IMR-90 (cell line): ENCODE results near the gene KCNQ2. TPM values are rescaled to one million over a fixed set of nuclear protein-coding genes. Genes with fewer than 3 reads are reported as not detected.
A peak's percentile ranks its signal among the peaks of the same experiment; 100 is the strongest.

Source experiments
- ATAC-seq: fragments of 200-7000 bp; cut with Tn5 transposase; 2 replicates; pipeline ENCODE4 v1.9.1; 2020; ENCODE audit warnings: low read depth, mild to moderate bottlenecking, moderate library complexity
- BruUV-seq: library from RNA; stranded (reverse); fragments of 400-500 nt; replicated peaks from 2 replicates; lab custom pipeline; 2021; lab: Mats Ljungman, UMichigan
- CTCF ChIA-PET: fragments of 300-600 bp; formaldehyde crosslinking; extraction: SDS; loops from one replicate; lab custom pipeline; 2021; ENCODE audit warnings: antibody characterized with exemption; lab: Yijun Ruan, JAX
- POLR2A ChIA-PET: fragments of 300-600 bp; sonication (Branson Sonifier 250); formaldehyde crosslinking; loops from one replicate; lab custom pipeline; 2022; ENCODE audit warnings: antibody characterized with exemption; ENCODE audit not compliant: unreplicated experiment; lab: Charles Lee
- DNase-seq: peaks from one replicate; pipeline ENCODE4 v3.0.0; 2013
- H2AFZ ChIP-seq: replicated peaks from 2 replicates; pipeline ENCODE3; 2013; ENCODE audit warnings: low read length, mild to moderate bottlenecking; ENCODE audit not compliant: poor library complexity
- H2AK5ac ChIP-seq: 2 replicates; pipeline ENCODE4 v1.6.1; 2013; ENCODE audit warnings: low read depth, low read length, inconsistent platforms
- H2AK9ac ChIP-seq: replicated peaks from 2 replicates; pipeline ENCODE3; 2013; ENCODE audit warnings: mild to moderate bottlenecking, low read depth, low read length, moderate library complexity; ENCODE audit not compliant: poor library complexity
- H2BK120ac ChIP-seq: 2 replicates; pipeline ENCODE4 v1.6.1; 2013; ENCODE audit warnings: low read depth, low read length, inconsistent platforms
- H2BK15ac ChIP-seq: 3 replicates; pipeline ENCODE4 v1.6.1; 2013; ENCODE audit warnings: low read depth, low read length, inconsistent platforms
- H2BK20ac ChIP-seq: 2 replicates; pipeline ENCODE4 v1.6.1; 2013; ENCODE audit warnings: low read depth, mild to moderate bottlenecking, inconsistent platforms, low read length, moderate library complexity
- H2BK5ac ChIP-seq: 2 replicates; pipeline ENCODE4 v1.6.1; 2013; ENCODE audit warnings: mild to moderate bottlenecking, low read depth, low read length, inconsistent platforms; ENCODE audit not compliant: poor library complexity, severe bottlenecking
- H3K14ac ChIP-seq: replicated peaks from 2 replicates; pipeline ENCODE4 v1.6.1; 2013; ENCODE audit warnings: low read depth, low read length, inconsistent platforms
- H3K18ac ChIP-seq: 2 replicates; pipeline ENCODE4 v1.6.1; 2013; ENCODE audit warnings: low read depth, low read length, control low read depth
- H3K23ac ChIP-seq: 2 replicates; pipeline ENCODE4 v1.6.1; 2013; ENCODE audit warnings: low read depth, low read length, inconsistent platforms
- H3K27ac ChIP-seq: 2 replicates; pipeline ENCODE4 v1.5.1; 2013; ENCODE audit warnings: mild to moderate bottlenecking, control low read depth, low read length; ENCODE audit not compliant: insufficient read depth
- H3K27me3 ChIP-seq: 2 replicates; pipeline ENCODE4 v1.6.1; 2013; ENCODE audit warnings: low read length; ENCODE audit not compliant: control insufficient read depth, insufficient read depth
- H3K36me3 ChIP-seq: 2 replicates; pipeline ENCODE4 v1.6.1; 2013; ENCODE audit warnings: low read length, mixed read lengths; ENCODE audit not compliant: control insufficient read depth, insufficient read depth
- H3K4ac ChIP-seq: 2 replicates; pipeline ENCODE4 v1.6.1; 2013; ENCODE audit warnings: low read depth, low read length, inconsistent platforms
- H3K4me1 ChIP-seq: 2 replicates; pipeline ENCODE4 v1.6.1; 2013; ENCODE audit warnings: low read length, mixed read lengths; ENCODE audit not compliant: control insufficient read depth, insufficient read depth
- H3K4me2 ChIP-seq: 2 replicates; pipeline ENCODE4 v1.6.1; 2013; ENCODE audit warnings: low read depth, mild to moderate bottlenecking, control low read depth, low read length, moderate library complexity
- H3K4me3 ChIP-seq: 2 replicates; pipeline ENCODE4 v1.5.1; 2013; ENCODE audit warnings: low read depth, mild to moderate bottlenecking, control low read depth, low read length, moderate library complexity; ENCODE audit not compliant: insufficient read depth
- H3K56ac ChIP-seq: 2 replicates; pipeline ENCODE4 v1.6.1; 2013; ENCODE audit warnings: low read length, inconsistent platforms; ENCODE audit not compliant: insufficient read depth; ENCODE audit errors: extremely low read depth
- H3K79me1 ChIP-seq, 2 experiments: 2 replicates each; pipeline ENCODE4 v1.6.1; 2013; ENCODE audit warnings: low read length in 2 of 2, inconsistent platforms in 1 of 2, low read depth in 1 of 2
- H3K9ac ChIP-seq: 2 replicates; pipeline ENCODE4 v1.6.1; 2013; ENCODE audit warnings: low read depth, low read length, control low read depth
- H3K9me1 ChIP-seq: 2 replicates; pipeline ENCODE4 v1.6.1; 2013; ENCODE audit warnings: low read length, inconsistent platforms; ENCODE audit not compliant: insufficient read depth
- H3K9me3 ChIP-seq: 2 replicates; pipeline ENCODE4 v1.6.1; 2013; ENCODE audit warnings: low read length; ENCODE audit not compliant: control insufficient read depth, insufficient read depth
- H4K20me1 ChIP-seq: 2 replicates; pipeline ENCODE4 v1.6.1; 2013; ENCODE audit warnings: low read length, inconsistent platforms; ENCODE audit not compliant: insufficient read depth
- H4K5ac ChIP-seq: 2 replicates; pipeline ENCODE4 v1.6.1; 2013; ENCODE audit warnings: mild to moderate bottlenecking, low read depth, low read length, control low read depth
- H4K8ac ChIP-seq, 2 experiments: 2 replicates each; pipeline ENCODE4 v1.6.1; 2013; ENCODE audit warnings: low read depth in 2 of 2, low read length in 2 of 2, control low read depth in 1 of 2, inconsistent platforms in 1 of 2
- H4K91ac ChIP-seq: 2 replicates; pipeline ENCODE4 v1.6.1; 2013; ENCODE audit warnings: low read depth, low read length, inconsistent platforms; ENCODE audit not compliant: insufficient read depth
- BHLHE40 ChIP-seq: fragments of 150-350 bp; IDR thresholded peaks from 2 replicates; pipeline ENCODE4 v1.6.1; 2016; ENCODE audit warnings: mild to moderate bottlenecking, low read depth, low read length
- CEBPB ChIP-seq: IDR thresholded peaks from 2 replicates; pipeline ENCODE4 v1.6.1; 2012; ENCODE audit warnings: low read depth, low read length, improper control_type of control experiment
- CHD1 ChIP-seq: IDR thresholded peaks from 2 replicates; pipeline ENCODE4 v1.6.1; 2012; ENCODE audit warnings: low read depth, low read length, improper control_type of control experiment
- CTCF ChIP-seq: conservative IDR thresholded peaks from 2 replicates; pipeline ENCODE4 v1.5.1; 2012; ENCODE audit warnings: mild to moderate bottlenecking, low read depth, low read length, improper control_type of control experiment
- FOS ChIP-seq: fragments of 150-350 bp; IDR thresholded peaks from 2 replicates; pipeline ENCODE4 v1.6.1; 2016; ENCODE audit warnings: low read depth, low read length
- MAFK ChIP-seq: IDR thresholded peaks from 2 replicates; pipeline ENCODE4 v1.6.1; 2012; ENCODE audit warnings: low read depth, low read length, improper control_type of control experiment
- MAZ ChIP-seq: IDR thresholded peaks from 2 replicates; pipeline ENCODE4 v1.6.1; 2012; ENCODE audit warnings: low read depth, mild to moderate bottlenecking, low read length, improper control_type of control experiment, moderate library complexity, borderline replicate concordance
- MXI1 ChIP-seq: IDR thresholded peaks from 2 replicates; pipeline ENCODE4 v1.6.1; 2012; ENCODE audit warnings: low read depth, mild to moderate bottlenecking, low read length, moderate library complexity, borderline replicate concordance
- NFE2L2 ChIP-seq: fragments of 150-350 bp; IDR thresholded peaks from 2 replicates; pipeline ENCODE4 v1.6.1; 2016; ENCODE audit warnings: low read depth, mild to moderate bottlenecking, low read length
- POLR2A ChIP-seq: IDR thresholded peaks from 2 replicates; pipeline ENCODE4 v1.6.1; 2012; ENCODE audit warnings: mild to moderate bottlenecking, low read depth, low read length
- RAD21 ChIP-seq: IDR thresholded peaks from 2 replicates; pipeline ENCODE4 v1.6.1; 2012; ENCODE audit warnings: low read length, improper control_type of control experiment
- RCOR1 ChIP-seq: IDR thresholded peaks from 2 replicates; pipeline ENCODE4 v1.6.1; 2012; ENCODE audit warnings: mild to moderate bottlenecking, low read length, improper control_type of control experiment; ENCODE audit not compliant: insufficient replicate concordance
- SMC3 ChIP-seq: fragments of 150-350 bp; IDR thresholded peaks from 2 replicates; pipeline ENCODE4 v1.6.1; 2016; ENCODE audit warnings: low read depth, mild to moderate bottlenecking, antibody characterized with exemption, low read length, moderate library complexity
- WGBS, 2 experiments: methylation state at CpG; one replicate each; pipeline versions ENCODE4 v1.1.5 to v1.1.7; 2013; ENCODE audit warnings: missing lambda C conversion rate in 2 of 2; ENCODE audit not compliant: insufficient read length in 1 of 2; ENCODE audit errors: extremely low coverage in 2 of 2; 5-methylcytosine and 5-hydroxymethylcytosine counted together
- dilution Hi-C: fragments of 300-500 bp; cut with HindIII; formaldehyde crosslinking; loops from one replicate; pipeline ENCODE4 v1.14.3; 2018; ENCODE audit warnings: low sequenced_read_pairs; ENCODE audit not compliant: unreplicated experiment
- in situ Hi-C: fragments of 300-500 bp; cut with MboI; formaldehyde crosslinking; loops from 3 replicates; pipeline ENCODE4 v1.14.3; 2019; ENCODE audit warnings: low sequenced_read_pairs, inconsistent platforms, mixed read lengths
- intact Hi-C: fragments of 100-400 bp; cut with micrococcal nuclease; formaldehyde crosslinking; loops from 2 replicates; pipeline ENCODE4 v1.10.0; 2022
- polyA plus RNA-seq, 3 experiments: library from polyadenylated mRNA; depleted of rRNA; stranded (reverse); fragments of >200 nt; gene quantifications; 2 replicates each; pipeline ENCODE4 v1.2.3, GENCODE V29; 2012; ENCODE audit warnings: low replicate concordance in 1 of 3
- total RNA-seq: library from RNA; depleted of rRNA; stranded (reverse); fragments of >200 nt; gene quantifications from 2 replicates; pipeline ENCODE4 v1.2.3, GENCODE V29; 2012
- TF ChIP-seq, protein P1 (sequence below): fragments of 150-350 bp; IDR thresholded peaks from 2 replicates; pipeline ENCODE4 v1.6.1; 2016; ENCODE audit warnings: low read depth, mild to moderate bottlenecking, low read length, moderate library complexity, borderline replicate concordance
- TF ChIP-seq, protein P2 (sequence below): fragments of 150-350 bp; IDR thresholded peaks from 2 replicates; pipeline ENCODE4 v1.6.1; 2017; ENCODE audit warnings: mild to moderate bottlenecking, antibody characterized with exemption, low read length, low read depth

Gene KCNQ2
- total and polyA plus RNA-seq, 2 of the 4 experiments (the other 2 are of a cell fraction), result 0.02 TPM; not detected in 1

GRCh38 chr20:63443606-63444395 is 28.7 kb downstream of the KCNQ2 start:
- WGBS, 2 experiments, result 43% methylated on average over 2 of the region's 25 CpGs; no CpG with 5 or more reads in 1 of the 2 experiments
- Histone ChIP-seq H4K5ac (no peak overlapping the region), H3K27me3 (peaks cover 9% of the 10 kb centered on the region; the same call in 1 of the 2 replicates), H4K91ac (no peak overlapping the region), H2BK120ac (no peak overlapping the region), H3K18ac (no peak overlapping the region), H3K4me3 (no peak overlapping the region), H3K9ac (no peak overlapping the region), H4K20me1 (no peaks in the 10 kb centered on the region), H3K9me3 (no peaks in the 10 kb centered on the region), H3K4me2 (no peak overlapping the region), H3K27ac (no peak overlapping the region), H3K36me3 (no peaks in the 10 kb centered on the region), H3K14ac (no peak overlapping the region), H2AK5ac (no peak overlapping the region), H3K9me1 (no peaks in the 10 kb centered on the region), H2BK15ac (no peak overlapping the region), H2BK20ac (no peak overlapping the region), H2AK9ac (no peak overlapping the region), H3K79me1 (no peaks in the 10 kb centered on the region), H4K8ac (no peak overlapping the region), H3K4me1 (no peaks in the 10 kb centered on the region), H3K23ac (no peak overlapping the region), H2AFZ (no peak overlapping the region), H3K4ac (no peak overlapping the region), H3K56ac (no peak overlapping the region), H2BK5ac (peak overlapping the region; percentile 54)
- dilution Hi-C loops, result no loop called here
- POLR2A ChIA-PET, result no interaction called here
- BruUV-seq, result no TSS peak
- CTCF ChIA-PET, result no interaction called here
- in situ Hi-C loops, result no loop called here
- DNase-seq, result no peak
- no peak for ATAC-seq
- intact Hi-C loops, result no loop called here
- no peak for TF ChIP-seq CEBPB
- no peak for TF ChIP-seq POLR2A
- TF ChIP-seq BHLHE40, result no peak
- TF ChIP-seq RAD21, result no peak
- TF ChIP-seq NFE2L2, result no peak
- TF ChIP-seq RCOR1, result no peak
- TF ChIP-seq, protein P1, sequence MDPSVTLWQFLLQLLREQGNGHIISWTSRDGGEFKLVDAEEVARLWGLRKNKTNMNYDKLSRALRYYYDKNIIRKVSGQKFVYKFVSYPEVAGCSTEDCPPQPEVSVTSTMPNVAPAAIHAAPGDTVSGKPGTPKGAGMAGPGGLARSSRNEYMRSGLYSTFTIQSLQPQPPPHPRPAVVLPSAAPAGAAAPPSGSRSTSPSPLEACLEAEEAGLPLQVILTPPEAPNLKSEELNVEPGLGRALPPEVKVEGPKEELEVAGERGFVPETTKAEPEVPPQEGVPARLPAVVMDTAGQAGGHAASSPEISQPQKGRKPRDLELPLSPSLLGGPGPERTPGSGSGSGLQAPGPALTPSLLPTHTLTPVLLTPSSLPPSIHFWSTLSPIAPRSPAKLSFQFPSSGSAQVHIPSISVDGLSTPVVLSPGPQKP, result no peak
- TF ChIP-seq MAZ, result no peak
- TF ChIP-seq, protein P2, sequence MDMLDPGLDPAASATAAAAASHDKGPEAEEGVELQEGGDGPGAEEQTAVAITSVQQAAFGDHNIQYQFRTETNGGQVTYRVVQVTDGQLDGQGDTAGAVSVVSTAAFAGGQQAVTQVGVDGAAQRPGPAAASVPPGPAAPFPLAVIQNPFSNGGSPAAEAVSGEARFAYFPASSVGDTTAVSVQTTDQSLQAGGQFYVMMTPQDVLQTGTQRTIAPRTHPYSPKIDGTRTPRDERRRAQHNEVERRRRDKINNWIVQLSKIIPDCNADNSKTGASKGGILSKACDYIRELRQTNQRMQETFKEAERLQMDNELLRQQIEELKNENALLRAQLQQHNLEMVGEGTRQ, result no peak
- TF ChIP-seq MAFK, result no peak
- TF ChIP-seq MXI1, result no peak
- no peak for TF ChIP-seq CTCF
- TF ChIP-seq SMC3, result no peak
- no peak for TF ChIP-seq FOS
- TF ChIP-seq CHD1, result no peak
